ENCODE measurements around the gene SMIM5. TPM values are rescaled to one million over a fixed set of nuclear protein-coding genes. Genes with fewer than 3 reads are reported as not detected.

Gene SMIM5
- total and polyA plus RNA-seq, 2 of the 13 experiments (the other 11 are each of a cell fraction or from before 2014, with no cell fraction given): not detected

GRCh38 chr17:75634754-75635609, 1.7 kb downstream of the SMIM5 start (continued):
- TF ChIP-seq E2F2 (CRISPR knock-in tag; IDR thresholded peaks at IDR 0.05; ENCODE audit: borderline replicate concordance): no peak
- no peak for TF ChIP-seq PRDM10 (CRISPR knock-in tag; IDR thresholded peaks at IDR 0.05; ENCODE audit: low read depth)

GRCh38 chr17:75635610-75636202, 2.5 kb downstream of the SMIM5 start:
- intact Hi-C loops (cut with micrococcal nuclease; ENCODE audit: unreplicated experiment) (no loop called here), in situ Hi-C loops (cut with HindIII; ENCODE audit: extremely low pct_ligation_motif_present, low pct_unique_long_range_greater_than_20kb) (no loop called here)
- Histone ChIP-seq H3K36me3 (replicated peaks in 1 of 2; ENCODE audit: control insufficient read depth in 1 of 2, insufficient read depth in 2 of 2, low read length in 2 of 2) (peaks cover 11 to 18% of the 10 kb centered on the region in 2 experiments; a peak in 4 of 5 replicates), H3K9ac (ENCODE audit: insufficient read depth, low read depth, low read length) (no peak overlapping the region), H3K9me3 (ENCODE audit: low read length) (no peaks in the 10 kb centered on the region), H3K79me2 (ENCODE audit: insufficient read depth, low read length) (no peaks in the 10 kb centered on the region), H3K4me1 (ENCODE audit: insufficient read depth, low read length) (peaks cover 19% of the 10 kb centered on the region), H3K27me3 (ENCODE audit: control insufficient read depth in 1 of 2, insufficient read depth in 2 of 2, low read length in 2 of 2) (no peaks in the 10 kb centered on the region), H3K4me3 (replicated peaks in 1 of 3; ENCODE audit: insufficient read depth in 1 of 3, low read depth in 2 of 3, low read length in 3 of 3) (no peak overlapping the region), H3K27ac (ENCODE audit: extremely low read length, insufficient read depth, low read length) (no peak overlapping the region), H4K20me1 (ENCODE audit: insufficient read depth, low read length) (peaks cover 4% of the 10 kb centered on the region; the same call in 1 of the 2 replicates), H2AFZ (ENCODE audit: low read length) (no peak overlapping the region), H3K4me2 (ENCODE audit: low read depth, low read length) (no peak overlapping the region)
- ATAC-seq (no peak), DNase-seq (ENCODE audit: low spot score) (no peak), FAIRE-seq (no peak)
- POLR2A ChIA-PET: no interaction called here
- CTCF ChIA-PET (ENCODE audit: low intra/inter-chr PET ratio, low total read pairs): no interaction called here
- 93% methylated on average over 15 of the region's 16 CpGs for WGBS (ENCODE audit: low lambda C conversion rate)
- no peak for TF ChIP-seq SMARCE1 (IDR thresholded peaks at IDR 0.05; ENCODE audit: borderline replicate concordance)
- TF ChIP-seq ZBTB44 (CRISPR knock-in tag; IDR thresholded peaks at IDR 0.05): no peak
- no peak for TF ChIP-seq ZNF317 (CRISPR knock-in tag; IDR thresholded peaks at IDR 0.05)
- no peak for TF ChIP-seq SKIL (CRISPR knock-in tag; IDR thresholded peaks at IDR 0.05; ENCODE audit: borderline replicate concordance)
- TF ChIP-seq ZNF546 (CRISPR knock-in tag; conservative IDR thresholded peaks at IDR 0.05): no peak
- no peak for TF ChIP-seq TOE1 (CRISPR knock-in tag; IDR thresholded peaks at IDR 0.05)
- no peak for TF ChIP-seq SOX6 (IDR thresholded peaks at IDR 0.05)
- no peak for TF ChIP-seq SOX6 (CRISPR knock-in tag; IDR thresholded peaks at IDR 0.05)
- TF ChIP-seq ZNF580 (CRISPR knock-in tag; IDR thresholded peaks at IDR 0.05; ENCODE audit: borderline replicate concordance, low read depth): no peak
- TF ChIP-seq ZNF816 (CRISPR knock-in tag; IDR thresholded peaks at IDR 0.05; ENCODE audit: borderline replicate concordance): no peak
- BruUV-seq (replicated peaks): no TSS peak

Data from HepG2 (cell line).